NCI-H146 treated with DMSO at 0.1 percent for 48 hours (cell line): Measurements from ENCODE around the gene SCAF1.

Experiments
- DNase-seq: peaks from one replicate; lab custom pipeline; 2025; ENCODE audit not compliant: unreplicated experiment; lab: John Stamatoyannopoulos, UW

The SCAF1 gene

DNA sequence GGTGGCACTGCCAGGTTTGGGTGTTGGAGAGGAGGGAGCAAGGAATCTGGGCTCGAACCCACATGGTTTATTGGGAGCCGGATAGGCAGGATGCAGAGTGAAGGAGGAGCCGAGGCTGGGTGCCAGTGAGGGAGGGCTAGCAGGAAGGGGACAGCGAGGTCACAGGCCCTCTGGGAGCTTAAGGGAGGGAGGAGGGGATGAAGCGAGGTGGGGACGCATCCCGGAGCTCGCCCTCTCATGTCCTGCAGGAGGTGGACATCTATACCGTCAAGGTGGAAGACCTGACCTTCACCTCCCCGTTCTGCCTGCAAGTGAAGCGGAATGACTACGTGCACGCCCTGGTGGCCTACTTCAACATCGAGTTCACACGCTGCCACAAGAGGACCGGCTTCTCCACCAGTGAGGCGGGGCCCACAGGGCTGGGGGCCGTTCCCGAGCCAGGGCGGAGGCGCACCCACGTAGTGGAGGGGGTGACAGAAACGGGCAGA lies 43.9 kb downstream of the SCAF1 start:
- no peak for DNase-seq

DNA sequence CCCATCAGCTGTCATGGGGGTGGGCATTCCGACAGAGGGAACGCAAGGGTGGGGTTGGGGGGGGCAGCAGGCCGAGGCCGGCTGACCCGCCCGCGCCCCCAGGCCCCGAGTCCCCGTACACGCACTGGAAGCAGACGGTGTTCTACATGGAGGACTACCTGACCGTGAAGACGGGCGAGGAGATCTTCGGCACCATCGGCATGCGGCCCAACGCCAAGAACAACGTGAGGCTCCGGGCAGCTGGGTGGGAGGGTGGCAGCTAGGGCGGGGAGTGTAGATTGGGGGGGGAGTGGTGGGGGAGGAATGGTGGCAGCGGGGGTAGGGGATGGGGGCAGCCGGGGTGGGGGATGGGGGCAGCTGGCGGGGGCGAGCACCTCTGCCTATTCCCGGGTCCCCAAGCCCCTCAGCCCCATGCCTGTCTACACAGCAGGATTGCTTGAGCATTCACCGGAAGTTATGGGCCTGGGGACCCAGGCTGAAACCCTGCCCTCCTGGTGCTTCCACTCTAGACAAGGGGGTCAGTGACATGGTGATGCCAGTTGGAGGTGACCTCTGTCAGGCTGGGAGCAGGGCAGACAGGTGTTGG lies 44.6 kb downstream of the SCAF1 start:
- no peak for DNase-seq

DNA sequence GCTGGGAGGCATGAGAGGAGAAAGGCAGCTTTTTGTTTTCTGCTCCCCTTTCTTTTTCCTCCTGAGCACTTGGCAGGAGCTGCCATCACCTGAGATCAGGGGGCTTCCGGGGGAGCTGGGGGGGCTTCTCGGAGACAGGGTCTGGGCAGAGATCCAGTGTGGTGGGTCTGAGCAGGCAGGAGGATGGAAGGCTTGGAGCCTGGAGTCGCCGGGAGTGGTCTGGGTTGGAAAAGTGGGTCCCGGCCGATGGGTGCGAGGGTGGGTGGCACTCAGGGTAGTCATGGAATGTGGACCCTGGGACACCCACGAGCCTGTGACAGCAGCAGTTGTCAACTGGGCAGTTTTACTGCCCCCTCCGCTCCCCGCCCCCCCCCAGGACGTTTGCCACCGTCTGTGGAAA lies 45.1 kb downstream of the SCAF1 start:
- DNase-seq = no peak

DNA sequence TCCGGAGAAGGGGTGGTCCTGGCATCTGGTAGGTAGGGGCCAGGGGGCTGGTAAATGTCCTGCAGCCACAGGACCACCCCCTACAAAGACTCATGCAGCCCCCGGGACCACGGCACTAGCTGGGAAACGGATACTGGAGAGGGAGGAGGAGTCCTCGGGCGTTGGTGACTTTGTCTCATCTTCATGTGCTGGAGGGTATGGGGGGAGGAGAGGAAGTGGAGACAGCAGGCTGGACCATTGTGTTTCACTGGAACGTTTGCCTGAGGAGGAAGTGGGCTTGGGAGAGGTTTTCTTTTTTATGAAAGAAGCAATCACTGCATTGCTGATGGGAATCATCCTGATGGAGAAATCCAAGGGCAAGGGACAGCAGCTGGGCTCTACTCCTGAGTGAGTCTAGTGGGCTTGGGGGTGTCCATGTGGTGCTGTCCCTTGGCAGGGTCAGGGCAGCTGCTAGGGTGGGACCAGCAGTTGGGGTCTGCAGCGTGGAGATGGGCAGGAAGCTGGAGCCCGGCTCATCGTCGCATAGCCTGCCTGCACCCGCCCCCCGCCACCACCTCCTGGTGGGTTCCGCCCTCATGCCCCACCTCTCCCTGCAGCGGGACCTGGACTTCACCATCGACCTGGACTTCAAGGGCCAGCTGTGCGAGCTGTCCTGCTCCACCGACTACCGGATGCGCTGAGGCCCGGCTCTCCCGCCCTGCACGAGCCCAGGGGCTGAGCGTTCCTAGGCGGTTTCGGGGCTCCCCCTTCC lies 45.7 kb downstream of the SCAF1 start:
- DNase-seq = no peak

DNA sequence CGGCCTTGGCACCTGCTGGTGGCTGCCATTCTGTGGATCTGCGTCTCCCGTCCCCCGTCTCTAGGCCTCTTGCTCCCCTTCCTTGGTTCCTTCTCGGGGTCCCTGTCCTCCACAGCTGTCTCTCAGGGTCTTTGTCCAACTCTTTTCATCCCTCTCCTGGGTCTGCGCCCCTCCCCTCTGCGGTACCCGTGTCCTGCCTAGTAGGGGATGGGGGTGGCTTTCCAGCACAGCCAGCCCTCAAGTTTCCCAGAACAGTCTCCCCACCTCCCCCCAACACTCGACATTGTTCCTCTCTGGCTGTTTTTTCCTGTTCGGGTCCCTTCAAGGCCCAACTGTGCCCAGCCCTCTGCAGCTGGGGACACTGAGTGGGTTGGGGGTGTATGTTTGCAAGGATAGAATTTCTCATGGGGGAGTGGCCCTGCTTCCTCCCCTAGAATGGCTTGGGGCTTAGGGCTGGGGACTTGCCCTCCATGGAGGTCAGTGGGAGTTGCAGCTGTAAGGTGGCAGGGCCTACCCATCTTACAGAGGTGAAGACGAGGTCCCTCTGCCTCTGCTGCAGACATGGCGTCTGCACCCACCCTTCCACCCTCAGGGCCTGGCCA lies 46.6 kb downstream of the SCAF1 start:
- no peak for DNase-seq

DNA sequence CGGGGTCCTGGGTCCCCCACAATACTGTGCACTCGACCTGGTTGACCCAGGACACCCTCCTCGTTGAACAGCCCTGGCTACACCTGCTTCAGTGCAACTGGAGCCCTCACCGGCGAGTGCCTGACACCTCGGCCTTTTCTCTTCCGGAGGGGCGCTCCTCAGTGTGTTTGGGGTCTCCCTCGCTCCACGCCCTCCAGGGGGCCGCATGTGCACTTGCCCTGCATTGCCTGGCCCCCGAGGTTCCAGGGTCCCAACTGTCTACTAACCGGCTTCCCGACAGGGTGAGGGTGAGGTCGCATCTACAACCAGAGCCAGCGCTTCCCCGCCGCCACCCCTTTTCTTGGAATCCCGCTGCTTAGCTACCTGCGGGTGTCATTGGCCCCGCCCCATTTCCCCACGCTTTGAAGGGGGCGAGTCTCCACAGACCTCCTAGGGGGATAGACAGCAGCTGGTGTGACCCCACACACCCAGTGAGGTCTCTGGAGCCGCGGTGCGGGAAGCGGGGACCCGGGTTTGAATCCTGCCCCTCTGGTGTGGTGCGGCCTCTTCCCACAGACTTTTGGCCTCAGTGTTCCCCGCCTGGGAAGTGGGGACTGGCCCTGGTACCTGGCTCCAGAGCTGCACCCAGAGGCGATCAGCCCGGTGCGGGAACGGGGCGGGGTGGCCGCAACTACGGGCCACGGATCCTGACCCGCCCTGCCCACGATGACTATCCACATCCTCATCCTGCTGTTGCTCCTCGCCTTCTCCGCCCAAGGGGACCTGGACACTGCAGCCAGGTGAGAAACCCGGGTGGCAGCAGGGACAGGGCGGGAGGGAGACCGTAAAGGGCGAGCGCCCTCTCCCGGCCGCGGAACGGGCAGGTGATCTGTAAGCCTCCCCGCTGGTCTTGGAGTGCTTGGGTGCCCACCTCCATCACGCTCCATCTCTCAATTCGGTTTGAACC lies 47.4 kb downstream of the SCAF1 start, which contains the start of gene ADM5:
Gene ADM5, plus strand, starts transcription at position 462 of the 946 bp plus-strand sequence. Its CDS starts 244 bp downstream, at position 706.
- peak; percentile 75 for DNase-seq

DNA sequence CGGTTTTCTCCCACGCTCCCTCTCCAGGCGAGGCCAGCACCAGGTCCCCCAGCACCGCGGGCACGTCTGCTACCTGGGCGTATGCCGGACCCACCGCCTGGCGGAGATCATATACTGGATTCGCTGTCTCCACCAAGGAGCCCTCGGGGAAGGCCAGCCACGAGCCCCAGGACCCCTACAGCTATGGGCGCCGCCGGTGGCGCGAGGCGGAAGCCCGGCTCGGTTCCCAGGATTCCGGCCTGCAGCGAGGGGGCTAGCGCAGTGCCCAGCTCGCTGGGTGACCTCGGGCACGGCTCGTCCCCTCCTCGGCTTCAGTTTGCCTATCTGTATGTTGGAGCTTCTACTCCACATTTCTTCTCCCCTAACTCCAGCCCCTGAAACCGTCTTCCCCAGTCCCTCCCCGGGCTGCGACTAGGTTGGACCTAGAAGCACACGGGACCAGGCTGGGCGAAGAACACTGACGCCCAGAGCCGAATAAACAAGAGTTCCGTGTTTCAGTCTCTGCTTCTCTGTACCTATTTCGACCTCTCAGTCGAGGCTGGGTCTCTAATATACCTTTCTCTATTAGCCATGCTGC lies 48.2 kb downstream of the SCAF1 start:
- peak; percentile 60 for DNase-seq

DNA sequence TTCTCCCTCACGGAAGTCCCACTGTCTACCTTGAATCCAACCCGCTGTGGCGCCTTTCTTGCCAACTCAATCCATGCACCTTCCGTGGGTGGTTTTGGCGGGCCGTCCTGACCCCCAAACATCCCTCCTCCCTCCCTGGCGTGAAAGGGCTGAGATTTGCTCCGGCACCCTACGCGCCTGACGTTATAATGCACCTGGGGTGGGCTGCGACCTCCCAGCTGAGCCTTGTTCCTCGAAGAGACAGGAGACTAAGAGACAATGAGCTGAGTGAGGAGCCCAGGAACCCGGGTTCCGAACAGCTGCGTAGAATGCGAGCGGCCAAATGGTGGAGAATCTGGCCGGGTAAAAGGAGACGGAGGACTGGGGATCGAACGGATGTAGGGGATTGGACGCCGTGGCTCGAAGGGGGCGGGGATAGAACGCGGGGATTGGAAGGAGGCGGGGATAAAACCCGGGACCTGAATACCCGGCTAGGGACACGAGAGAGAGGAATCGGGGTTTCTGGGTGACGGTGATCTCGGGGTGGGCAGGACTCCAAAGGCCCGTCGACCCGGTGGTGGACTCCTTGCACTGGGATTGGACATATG lies 48.7 kb downstream of the SCAF1 start, which contains the start of gene CPT1C:
Gene CPT1C, plus strand, starts transcription at position 461 of the 587 bp plus-strand sequence. CDS start 1,137 bp downstream, outside the sequence.
- peak; percentile 97 for DNase-seq

DNA sequence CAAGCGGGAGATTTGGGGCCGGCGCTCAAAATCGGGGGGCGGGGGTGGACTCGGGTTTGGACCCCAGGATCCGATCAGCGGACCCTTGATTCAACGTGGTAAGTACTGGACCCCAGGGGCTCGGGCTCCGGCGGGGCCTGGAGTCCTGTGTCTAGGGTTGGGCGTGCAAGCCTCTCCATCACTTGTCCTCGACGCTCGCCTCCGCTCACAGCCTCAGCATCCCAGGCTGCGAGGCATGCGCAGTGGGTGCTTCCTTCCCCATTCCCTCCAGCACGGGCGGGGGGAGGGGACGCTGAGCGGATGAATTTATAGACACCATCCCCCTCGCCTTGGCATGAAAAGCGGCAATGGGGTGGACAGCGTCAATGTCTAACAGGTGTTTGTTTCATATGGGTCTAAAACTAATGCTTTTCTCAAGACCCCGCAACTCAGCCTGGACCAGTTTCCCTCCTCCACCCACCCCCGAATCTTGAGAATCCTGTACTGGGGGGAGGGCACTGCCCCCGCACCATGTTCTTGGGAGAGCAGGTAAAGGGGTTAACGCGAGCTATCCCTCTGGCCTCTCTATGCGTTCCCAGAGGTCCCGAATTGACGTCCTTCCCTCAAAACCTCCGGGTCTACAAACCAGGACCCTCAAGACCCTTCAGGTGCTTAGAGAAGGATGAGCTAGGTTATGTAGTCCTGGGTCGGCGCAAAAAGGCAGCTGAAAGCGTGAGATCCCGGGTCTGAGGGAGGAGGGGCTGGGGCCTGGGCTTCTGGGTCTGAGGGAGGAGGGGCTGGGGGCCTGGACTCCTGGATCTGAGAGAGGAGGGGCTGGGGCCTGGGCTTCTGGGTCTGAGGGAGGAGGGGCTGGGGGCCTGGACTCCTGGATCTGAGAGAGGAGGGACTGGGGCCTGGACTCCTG lies 49.5 kb downstream of the SCAF1 start:
- DNase-seq = peak; percentile 56

DNA sequence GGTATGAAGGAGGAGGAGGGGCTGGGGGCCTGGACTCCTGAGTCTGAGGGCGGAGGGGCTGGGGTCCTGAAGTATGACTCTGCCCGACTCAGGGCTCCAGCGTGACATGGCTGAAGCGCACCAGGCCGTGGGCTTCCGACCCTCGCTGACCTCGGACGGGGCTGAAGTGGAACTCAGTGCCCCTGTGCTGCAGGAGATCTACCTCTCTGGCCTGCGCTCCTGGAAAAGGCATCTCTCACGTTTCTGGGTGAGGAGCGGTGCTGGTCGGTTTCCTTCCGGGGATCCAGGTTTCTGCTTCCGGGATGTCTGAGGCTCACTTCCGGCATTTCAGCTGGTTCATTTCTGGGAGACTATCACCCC lies 50.1 kb downstream of the SCAF1 start:
- no peak for DNase-seq

DNA sequence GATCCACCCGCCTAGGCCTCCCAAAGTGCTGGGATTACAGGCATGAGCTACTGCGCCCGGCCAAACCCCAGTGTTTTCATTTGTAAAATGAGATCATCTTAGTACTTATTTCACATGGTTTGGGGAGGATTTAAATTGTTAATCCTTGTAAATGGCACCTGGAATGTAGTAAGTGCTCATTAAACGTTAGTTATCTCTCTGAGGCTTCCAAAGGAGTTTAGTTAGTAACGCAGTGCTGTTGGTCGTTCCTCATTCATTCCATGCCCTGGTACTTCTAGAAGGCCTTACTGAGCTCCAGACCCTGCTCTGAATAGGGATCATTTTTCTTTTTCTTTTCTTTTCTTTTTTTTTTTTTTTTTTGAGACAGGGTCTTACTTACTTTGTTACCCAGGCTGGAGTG lies 54.1 kb downstream of the SCAF1 start:
- no peak for DNase-seq

DNA sequence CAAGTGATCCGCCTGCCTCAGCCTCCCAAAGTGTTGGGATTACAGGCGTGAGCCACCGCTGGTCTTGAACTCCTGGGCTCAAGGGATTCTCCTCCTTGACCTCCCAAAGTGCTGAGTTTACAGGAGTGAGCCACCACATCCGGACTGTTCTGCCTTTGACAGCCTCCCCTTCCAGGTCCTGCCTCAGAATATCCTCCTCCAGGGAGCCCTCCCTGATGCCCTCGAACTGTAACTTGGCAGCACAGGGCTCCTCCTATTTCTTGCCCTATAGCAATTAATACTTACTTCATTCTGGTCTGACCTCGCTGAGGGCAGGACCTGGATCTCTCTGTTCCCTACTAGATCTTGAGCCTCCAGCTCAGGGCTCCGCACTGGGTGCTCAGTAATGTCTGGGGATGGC lies 54.9 kb downstream of the SCAF1 start:
- no peak for DNase-seq

DNA sequence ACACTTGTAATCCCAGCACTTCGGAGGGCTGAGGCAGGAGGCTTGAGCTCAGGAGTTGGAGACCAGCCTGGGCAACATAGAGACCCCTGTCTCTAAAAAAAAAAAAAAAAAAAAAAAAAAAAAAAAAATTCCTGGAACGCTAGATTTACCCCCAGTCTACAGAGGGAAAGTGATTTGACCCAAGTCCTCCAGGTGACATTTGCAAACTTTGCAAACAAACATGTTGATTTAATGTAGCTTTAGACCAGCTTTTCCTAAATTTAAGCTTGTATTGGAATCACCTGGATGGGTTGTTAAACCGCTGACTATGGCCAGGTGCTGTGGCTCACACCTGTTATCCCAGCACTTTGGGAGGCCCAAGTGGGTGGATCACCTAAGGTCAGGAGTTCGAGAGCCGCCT lies 57.4 kb downstream of the SCAF1 start:
- no peak for DNase-seq

DNA sequence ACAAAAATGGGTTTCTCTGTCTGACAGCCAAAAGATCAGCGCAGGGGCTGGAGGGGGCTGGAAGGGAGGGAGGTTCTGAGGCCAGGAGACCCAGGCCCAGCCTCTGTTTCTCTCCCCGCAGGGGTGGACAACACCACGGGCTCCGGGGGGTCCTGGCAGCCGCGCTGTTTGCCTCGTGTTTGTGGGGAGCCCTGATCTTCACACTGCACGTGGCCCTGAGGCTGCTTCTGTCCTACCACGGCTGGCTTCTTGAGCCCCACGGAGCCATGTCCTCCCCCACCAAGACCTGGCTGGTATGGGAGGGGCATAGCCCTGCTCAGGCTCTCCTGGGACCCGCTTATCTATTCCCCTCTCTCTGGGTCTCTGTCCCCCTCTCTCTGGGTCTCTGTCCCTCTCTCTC lies 58.6 kb downstream of the SCAF1 start:
- no peak for DNase-seq

DNA sequence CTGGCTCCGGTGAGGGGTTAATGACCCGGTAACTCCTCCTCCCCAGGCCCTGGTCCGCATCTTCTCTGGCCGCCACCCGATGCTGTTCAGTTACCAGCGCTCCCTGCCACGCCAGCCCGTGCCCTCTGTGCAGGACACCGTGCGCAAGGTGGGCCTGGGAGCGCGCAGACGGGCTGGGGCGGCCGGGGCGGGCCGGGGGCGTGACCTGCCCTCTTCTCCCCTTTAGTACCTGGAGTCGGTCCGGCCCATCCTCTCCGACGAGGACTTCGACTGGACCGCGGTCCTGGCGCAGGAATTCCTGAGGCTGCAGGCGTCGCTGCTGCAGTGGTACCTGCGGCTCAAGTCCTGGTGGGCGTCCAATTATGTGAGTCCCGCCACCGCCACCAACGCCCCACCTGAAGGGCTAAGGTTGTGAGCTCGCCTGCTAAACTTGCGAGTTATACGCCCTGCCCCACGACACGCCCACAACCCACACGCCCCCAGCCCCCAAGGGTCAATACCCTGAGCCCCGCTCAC lies 59.3 kb downstream of the SCAF1 start:
- DNase-seq = no peak

DNA sequence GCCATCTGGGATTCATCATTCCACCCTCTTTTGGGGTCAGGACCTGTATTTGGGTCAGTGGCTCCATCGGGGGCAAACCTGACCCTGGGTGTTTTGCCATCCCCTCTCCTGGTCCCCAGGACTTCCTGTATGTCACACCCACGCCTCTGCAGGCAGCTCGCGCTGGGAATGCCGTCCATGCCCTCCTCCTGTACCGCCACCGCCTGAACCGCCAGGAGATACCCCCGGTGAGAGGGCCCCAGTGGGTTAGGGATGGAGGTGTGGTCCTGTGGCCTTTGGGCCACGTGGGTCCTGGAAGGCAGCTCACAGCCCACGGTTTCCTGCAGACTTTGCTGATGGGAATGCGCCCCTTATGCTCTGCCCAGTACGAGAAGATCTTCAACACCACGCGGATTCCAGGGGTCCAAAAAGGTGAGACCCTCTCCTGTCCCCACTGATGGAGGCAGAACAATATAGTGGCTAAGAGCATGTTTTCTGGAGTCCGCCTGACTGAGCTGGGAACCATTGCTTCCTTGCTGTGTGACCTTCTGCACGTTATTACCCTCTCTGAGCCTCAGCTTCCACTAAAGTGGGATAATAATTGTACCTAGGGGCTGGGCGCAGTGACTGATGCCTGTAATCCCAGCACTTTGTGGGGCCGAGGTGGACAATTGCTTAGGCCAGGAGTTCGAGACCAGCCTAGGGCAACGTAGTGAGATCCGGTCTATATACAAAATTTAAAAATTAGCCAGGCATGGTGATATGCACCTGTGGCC lies 63.1 kb downstream of the SCAF1 start:
- no peak for DNase-seq

DNA sequence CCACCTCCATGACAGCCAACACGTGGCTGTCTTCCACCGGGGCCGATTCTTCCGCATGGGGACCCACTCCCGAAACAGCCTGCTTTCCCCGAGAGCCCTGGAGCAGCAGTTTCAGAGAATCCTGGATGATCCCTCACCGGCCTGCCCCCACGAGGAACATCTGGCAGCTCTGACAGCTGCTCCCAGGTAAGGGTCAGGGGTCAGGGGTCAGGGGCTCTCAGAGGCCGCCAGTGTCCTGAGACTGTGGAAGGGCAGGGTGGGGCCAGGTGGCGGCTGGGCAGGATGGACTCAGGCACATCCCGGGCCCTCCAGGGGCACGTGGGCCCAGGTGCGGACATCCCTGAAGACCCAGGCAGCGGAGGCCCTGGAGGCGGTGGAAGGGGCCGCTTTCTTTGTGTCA lies 63.9 kb downstream of the SCAF1 start:
- DNase-seq = no peak
